ENCODE data around the gene HYKK. TPM values are rescaled to one million over a fixed set of nuclear protein-coding genes. Genes with fewer than 3 reads are reported as not detected.

Gene HYKK
- total and polyA plus RNA-seq, 2 donors (not counting 3 experiments of a cell fraction or from before 2014, with no cell fraction given) = 1.0 to 2.1 TPM

DNA sequence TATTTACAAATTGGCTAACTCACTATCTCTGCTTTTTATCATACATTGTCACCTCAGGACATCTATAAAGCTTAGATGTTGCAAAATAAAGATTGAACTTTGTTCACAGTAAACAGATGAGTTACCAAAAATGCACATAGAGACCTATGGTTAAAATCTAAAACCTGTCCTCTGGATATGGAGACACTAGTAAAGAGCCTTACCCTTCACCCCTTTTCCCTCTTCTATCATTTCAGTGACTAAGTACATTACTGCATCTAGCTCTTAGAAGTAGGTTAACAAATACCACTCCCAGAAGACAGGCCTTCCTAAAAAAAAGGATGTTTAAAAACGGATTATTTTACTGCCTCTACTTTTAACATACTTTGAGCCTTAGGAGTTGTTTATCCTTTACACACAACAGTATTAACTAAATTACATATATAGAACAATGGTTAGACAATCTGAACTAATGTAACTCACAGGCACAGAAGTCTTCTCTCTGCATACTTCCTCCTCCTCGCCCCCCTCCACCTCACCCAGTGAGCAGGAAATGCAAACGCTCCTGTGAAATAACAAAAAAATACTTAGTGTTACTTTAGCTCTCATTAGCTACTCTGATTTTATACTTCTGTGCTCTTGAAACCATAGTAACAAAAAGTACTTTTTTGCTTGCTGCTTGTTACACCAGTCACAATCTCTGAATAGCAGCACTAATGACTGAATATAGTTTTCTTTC, 46.0 kb upstream of the HYKK start:
- Histone ChIP-seq H3K9me1 (replicated peaks; ENCODE audit: control insufficient read depth, extremely low read depth, insufficient read depth, low read length) (no peaks in the 10 kb centered on the region), H3K9me3 (replicated peaks; ENCODE audit: control insufficient read depth, insufficient read depth, low read length) (no peaks in the 10 kb centered on the region), H2AFZ (ENCODE audit: low read depth, low read length) (no peak overlapping the region), H3K27me3 (ENCODE audit: control insufficient read depth in 2 of 2, insufficient read depth in 2 of 2, low read length in 2 of 2) (no peaks in the 10 kb centered on the region), H3K79me2 (ENCODE audit: control insufficient read depth, insufficient read depth, low read length) (peaks cover 73% of the 10 kb centered on the region), H3K4me1 (ENCODE audit: control insufficient read depth, extremely low read depth, insufficient read depth, low read length) (peaks cover 5% of the 10 kb centered on the region), H3K9ac (replicated peaks; ENCODE audit: extremely low read depth, insufficient read depth, low read length) (no peak overlapping the region), H4K20me1 (replicated peaks; ENCODE audit: control insufficient read depth, extremely low read depth, insufficient read depth, low read length) (no peaks in the 10 kb centered on the region), H3K27ac (ENCODE audit: insufficient read depth, low read depth, low read length) (no peak overlapping the region), H3K36me3 (ENCODE audit: control insufficient read depth in 2 of 2, extremely low read depth in 1 of 2, insufficient read depth in 2 of 2, low read length in 2 of 2) (peaks cover 7 to 14% of the 10 kb centered on the region in 2 experiments), H3K4me2 (ENCODE audit: insufficient read depth, low read length) (no peak overlapping the region), H3K4me3 (replicated peaks in 1 of 3; ENCODE audit: insufficient read depth in 1 of 3, low read depth in 1 of 3, low read length in 3 of 3) (no peak overlapping the region)
- intact Hi-C loops (cut with micrococcal nuclease) = no loop called here
- TF ChIP-seq EZH2 (IDR thresholded peaks at IDR 0.05; ENCODE audit: borderline replicate concordance, low read depth, low read length, severe bottlenecking) = no peak
- TF ChIP-seq MYC (IDR thresholded peaks at IDR 0.05; ENCODE audit: low read depth, low read length) = no peak
- no peak for TF ChIP-seq POLR2A (IDR thresholded peaks at IDR 0.05; ENCODE audit: low read depth, low read length)
- DNase-seq (ENCODE audit: low read depth, low spot score) (peak; percentile 9), FAIRE-seq (no peak)
- BruUV-seq (replicated peaks) = no TSS peak
- POLR2A ChIA-PET = no interaction called here
- CTCF ChIA-PET = interaction anchor here (1.8 to 2.0 kb wide), 2 partner anchors 8 to 11 kb away, joined by 4 to 7 read pairs; no protein-coding TSS in a partner anchor
- dilution Hi-C loops (cut with MboI; ENCODE audit: extremely low pct_ligation_motif_present, low sequenced_read_pairs) = no loop called here

DNA sequence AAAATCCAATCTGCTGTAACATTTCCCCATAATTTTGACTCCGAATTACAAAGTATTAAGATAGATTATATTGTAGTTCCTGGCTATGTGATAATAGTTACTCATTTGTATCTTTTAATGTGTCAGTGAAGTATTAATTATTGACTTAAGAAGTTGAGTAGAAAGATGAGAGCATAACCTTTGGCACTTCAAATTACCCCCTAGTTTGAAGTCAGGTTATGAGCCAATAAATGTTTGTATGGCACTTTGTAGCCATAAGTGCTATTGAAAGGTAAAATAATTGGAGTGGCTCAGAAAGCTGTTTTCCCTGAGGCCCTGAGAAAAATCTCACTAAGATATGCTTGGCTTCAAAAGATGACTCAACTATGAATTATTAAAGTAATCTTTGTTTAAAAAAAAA, 38.3 kb upstream of the HYKK start:
- intact Hi-C loops (cut with micrococcal nuclease) = no loop called here
- H3K4me1 ChIP-seq (ENCODE audit: control insufficient read depth, extremely low read depth, insufficient read depth, low read length) = no peaks in the 10 kb centered on the region
- TF ChIP-seq FOS (IDR thresholded peaks at IDR 0.05; ENCODE audit: borderline replicate concordance, insufficient read depth, low read length) = no peak
- TF ChIP-seq POLR2A (IDR thresholded peaks at IDR 0.05; ENCODE audit: low read depth, low read length) = no peak
- TF ChIP-seq JUN (IDR thresholded peaks at IDR 0.05; ENCODE audit: borderline replicate concordance, insufficient read depth, insufficient read length, low read depth) = no peak
- TF ChIP-seq GATA2 (IDR thresholded peaks at IDR 0.05; ENCODE audit: insufficient read depth, insufficient read length, low read depth, low read length) = no peak
- TF ChIP-seq POLR2AphosphoS5 (IDR thresholded peaks at IDR 0.05; ENCODE audit: insufficient read depth, low read depth, low read length) = no peak
- no peak for TF ChIP-seq EZH2 (IDR thresholded peaks at IDR 0.05; ENCODE audit: borderline replicate concordance, low read depth, low read length, severe bottlenecking)
- no peak for TF ChIP-seq MYC (IDR thresholded peaks at IDR 0.05; ENCODE audit: low read depth, low read length)
- TF ChIP-seq, protein P1, sequence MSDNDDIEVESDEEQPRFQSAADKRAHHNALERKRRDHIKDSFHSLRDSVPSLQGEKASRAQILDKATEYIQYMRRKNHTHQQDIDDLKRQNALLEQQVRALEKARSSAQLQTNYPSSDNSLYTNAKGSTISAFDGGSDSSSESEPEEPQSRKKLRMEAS (IDR thresholded peaks at IDR 0.05; ENCODE audit: insufficient read depth, insufficient read length) = no peak
- TF ChIP-seq, protein P2, sequence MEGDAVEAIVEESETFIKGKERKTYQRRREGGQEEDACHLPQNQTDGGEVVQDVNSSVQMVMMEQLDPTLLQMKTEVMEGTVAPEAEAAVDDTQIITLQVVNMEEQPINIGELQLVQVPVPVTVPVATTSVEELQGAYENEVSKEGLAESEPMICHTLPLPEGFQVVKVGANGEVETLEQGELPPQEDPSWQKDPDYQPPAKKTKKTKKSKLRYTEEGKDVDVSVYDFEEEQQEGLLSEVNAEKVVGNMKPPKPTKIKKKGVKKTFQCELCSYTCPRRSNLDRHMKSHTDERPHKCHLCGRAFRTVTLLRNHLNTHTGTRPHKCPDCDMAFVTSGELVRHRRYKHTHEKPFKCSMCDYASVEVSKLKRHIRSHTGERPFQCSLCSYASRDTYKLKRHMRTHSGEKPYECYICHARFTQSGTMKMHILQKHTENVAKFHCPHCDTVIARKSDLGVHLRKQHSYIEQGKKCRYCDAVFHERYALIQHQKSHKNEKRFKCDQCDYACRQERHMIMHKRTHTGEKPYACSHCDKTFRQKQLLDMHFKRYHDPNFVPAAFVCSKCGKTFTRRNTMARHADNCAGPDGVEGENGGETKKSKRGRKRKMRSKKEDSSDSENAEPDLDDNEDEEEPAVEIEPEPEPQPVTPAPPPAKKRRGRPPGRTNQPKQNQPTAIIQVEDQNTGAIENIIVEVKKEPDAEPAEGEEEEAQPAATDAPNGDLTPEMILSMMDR (IDR thresholded peaks at IDR 0.05; ENCODE audit: extremely low read depth in 1 of 2, insufficient read depth in 1 of 2, low read depth in 1 of 2, low read length in 2 of 2) = no peak
- no peaks in the 10 kb centered on the region for H4K20me1 ChIP-seq (replicated peaks; ENCODE audit: control insufficient read depth, extremely low read depth, insufficient read depth, low read length)
- no peak overlapping the region for H3K4me2 ChIP-seq (ENCODE audit: insufficient read depth, low read length)
- H3K9me3 ChIP-seq (replicated peaks; ENCODE audit: control insufficient read depth, insufficient read depth, low read length) = no peaks in the 10 kb centered on the region
- DNase-seq (ENCODE audit: low read depth, low spot score) (no peak), FAIRE-seq (no peak)
- dilution Hi-C loops (cut with MboI; ENCODE audit: extremely low pct_ligation_motif_present, low sequenced_read_pairs) = no loop called here
- peaks cover 18 to 40% of the 10 kb centered on the region in 2 experiments for H3K36me3 ChIP-seq (ENCODE audit: control insufficient read depth in 2 of 2, extremely low read depth in 1 of 2, insufficient read depth in 2 of 2, low read length in 2 of 2)
- no peaks in the 10 kb centered on the region for H3K9me1 ChIP-seq (replicated peaks; ENCODE audit: control insufficient read depth, extremely low read depth, insufficient read depth, low read length)
- no peaks in the 10 kb centered on the region for H3K27me3 ChIP-seq (ENCODE audit: control insufficient read depth in 2 of 2, insufficient read depth in 2 of 2, low read length in 2 of 2)
- H3K27ac ChIP-seq (ENCODE audit: insufficient read depth, low read depth, low read length) = no peak overlapping the region
- no peak overlapping the region for H3K4me3 ChIP-seq (replicated peaks in 1 of 3; ENCODE audit: insufficient read depth in 1 of 3, low read depth in 1 of 3, low read length in 3 of 3)
- BruUV-seq (replicated peaks) = no TSS peak
- POLR2A ChIA-PET = no interaction called here
- no peak overlapping the region for H3K9ac ChIP-seq (replicated peaks; ENCODE audit: extremely low read depth, insufficient read depth, low read length)
- peaks cover 11% of the 10 kb centered on the region for H3K79me2 ChIP-seq (ENCODE audit: control insufficient read depth, insufficient read depth, low read length)
- H2AFZ ChIP-seq (ENCODE audit: low read depth, low read length) = no peak overlapping the region
- CTCF ChIA-PET = interaction anchor here (1.9 kb wide), 1 partner anchor 8 kb away, joined by 7 read pairs; no protein-coding TSS in a partner anchor
